H1 (cell line): ENCODE results near the gene NHSL2. TPM values are rescaled to one million over a fixed set of nuclear protein-coding genes. Genes with fewer than 3 reads are reported as not detected.
A peak's percentile ranks its signal among the peaks of the same experiment; 100 is the strongest.

ENCODE experiments used
- CTCF ChIA-PET: fragments of 300-600 bp; sonication (Branson Sonifier 250); formaldehyde crosslinking; loops from one replicate; lab custom pipeline; 2021; ENCODE audit not compliant: partially characterized antibody; lab: Charles Lee
- POLR2A ChIA-PET: fragments of 300-600 bp; sonication (Branson Sonifier 250); formaldehyde crosslinking; loops from one replicate; lab custom pipeline; 2021; ENCODE audit warnings: inconsistent platforms; ENCODE audit not compliant: partially characterized antibody; lab: Charles Lee
- DNase-seq, 2 experiments: peaks; one replicate each; pipeline versions ENCODE4 v3.0.0 to v3.0.0-alpha.2; 2010 to 2022; ENCODE audit warnings: low spot score in 2 of 2, low read depth in 1 of 2, mixed read lengths in 1 of 2
- FAIRE-seq: peaks from 2 replicates; lab custom pipeline; 2011; peaks lifted over from hg19 to GRCh38; lab: Jason Lieb, UNC
- H2AFZ ChIP-seq: 2 replicates; pipeline ENCODE4 v1.8.1; 2012; ENCODE audit warnings: low read length, inconsistent platforms
- H2AK5ac ChIP-seq: 2 replicates; pipeline ENCODE4 v1.6.1; 2013; ENCODE audit warnings: low read depth, low read length
- H2BK120ac ChIP-seq: replicated peaks from 2 replicates; pipeline ENCODE3; 2013; ENCODE audit warnings: low read depth, low read length, inconsistent platforms
- H2BK12ac ChIP-seq: 2 replicates; pipeline ENCODE4 v1.6.1; 2013; ENCODE audit warnings: low read depth, low read length
- H2BK15ac ChIP-seq: 2 replicates; pipeline ENCODE4 v1.6.1; 2013; ENCODE audit warnings: low read length
- H2BK20ac ChIP-seq: 2 replicates; pipeline ENCODE4 v1.6.1; 2013; ENCODE audit warnings: low read length
- H2BK5ac ChIP-seq: 2 replicates; pipeline ENCODE4 v1.6.1; 2013; ENCODE audit warnings: low read depth, low read length
- H3K14ac ChIP-seq: 2 replicates; pipeline ENCODE4 v1.6.1; 2013; ENCODE audit warnings: inconsistent platforms; ENCODE audit not compliant: insufficient read length
- H3K18ac ChIP-seq: 2 replicates; pipeline ENCODE4 v1.6.1; 2013; ENCODE audit warnings: low read length; ENCODE audit errors: extremely low read depth
- H3K23ac ChIP-seq: 2 replicates; pipeline ENCODE4 v1.6.1; 2013; ENCODE audit warnings: inconsistent platforms; ENCODE audit not compliant: insufficient read length
- H3K23me2 ChIP-seq: 2 replicates; pipeline ENCODE4 v1.6.1; 2013; ENCODE audit warnings: low read depth, low read length
- H3K27ac ChIP-seq: 2 replicates; pipeline ENCODE4 v1.6.1; 2011; ENCODE audit warnings: low read depth, low read length, inconsistent platforms
- H3K27me3 ChIP-seq, 4 experiments: replicated peaks in 1 of 4; 1 replicate in 1 of 4; 2 replicates in 3 of 4; pipeline versions ENCODE4 v1.6.1 to v1.8.1; 2011 to 2013; ENCODE audit warnings: low read length in 3 of 4, mild to moderate bottlenecking in 3 of 4, inconsistent platforms in 2 of 4, mixed read lengths in 2 of 4, moderate library complexity in 1 of 4; ENCODE audit not compliant: control insufficient read depth in 3 of 4, insufficient read depth in 3 of 4; ENCODE audit errors: extremely low read depth in 1 of 4
- H3K36me3 ChIP-seq, 4 experiments: 2 replicates each; pipeline versions ENCODE4 v1.6.1 to v1.8.1; 2011 to 2013; ENCODE audit warnings: mild to moderate bottlenecking in 4 of 4, low read length in 3 of 4, moderate library complexity in 2 of 4, control low read depth in 1 of 4, inconsistent platforms in 1 of 4; ENCODE audit not compliant: insufficient read depth in 4 of 4, control insufficient read depth in 2 of 4
- H3K4ac ChIP-seq: replicated peaks from 2 replicates; pipeline ENCODE3; 2013; ENCODE audit warnings: low read length, low read depth, mixed read lengths, inconsistent platforms; ENCODE audit not compliant: insufficient read length
- H3K4me1 ChIP-seq, 4 experiments: replicated peaks in 1 of 4; 1 replicate in 1 of 4; 2 replicates in 3 of 4; pipeline versions ENCODE4 v1.6.1 to v1.8.1; 2011 to 2013; ENCODE audit warnings: low read length in 3 of 4, inconsistent platforms in 2 of 4, mixed read lengths in 1 of 4; ENCODE audit not compliant: insufficient read depth in 4 of 4, control insufficient read depth in 3 of 4
- H3K4me2 ChIP-seq, 2 experiments: 2 replicates each; pipeline versions ENCODE4 v1.6.1 to v1.8.1; 2011 to 2013; ENCODE audit warnings: low read depth in 2 of 2, low read length in 2 of 2, control low read depth in 1 of 2, inconsistent platforms in 1 of 2, mild to moderate bottlenecking in 1 of 2; ENCODE audit not compliant: insufficient read depth in 1 of 2
- H3K4me3 ChIP-seq, 4 experiments: fragments of 200-600, 300-600 bp in 1 of 4; sonication (generic), shearing (Covaris generic), sonication (Bioruptor Twin) in 1 of 4; 2 replicates each; pipeline versions ENCODE4 v1.5.1 to v1.8.1; 2011 to 2016; ENCODE audit warnings: low read length in 4 of 4, low read depth in 3 of 4, control low read depth in 2 of 4, inconsistent platforms in 2 of 4, mild to moderate bottlenecking in 2 of 4, mixed read lengths in 1 of 4, moderate library complexity in 1 of 4; ENCODE audit not compliant: insufficient read depth in 2 of 4; ENCODE audit errors: extremely low read depth in 1 of 4
- H3K56ac ChIP-seq: replicated peaks from 2 replicates; pipeline ENCODE3; 2013; ENCODE audit warnings: low read depth, mild to moderate bottlenecking, mixed read lengths, low read length, inconsistent platforms; ENCODE audit not compliant: insufficient read length
- H3K79me1 ChIP-seq: 2 replicates; pipeline ENCODE4 v1.6.1; 2013; ENCODE audit warnings: low read depth, low read length, control low read depth
- H3K79me2 ChIP-seq, 2 experiments: 2 replicates each; pipeline versions ENCODE4 v1.6.1 to v1.8.1; 2012 to 2013; ENCODE audit warnings: low read length in 2 of 2, mild to moderate bottlenecking in 2 of 2, inconsistent platforms in 1 of 2; ENCODE audit not compliant: insufficient read depth in 2 of 2, control insufficient read depth in 1 of 2
- H3K9ac ChIP-seq, 4 experiments: replicated peaks in 1 of 4; 1 replicate in 1 of 4; 2 replicates in 3 of 4; pipeline versions ENCODE4 v1.6.1 to v1.8.1; 2011 to 2013; ENCODE audit warnings: low read depth in 3 of 4, low read length in 3 of 4, control low read depth in 2 of 4, mild to moderate bottlenecking in 2 of 4, moderate library complexity in 2 of 4, inconsistent platforms in 1 of 4; ENCODE audit errors: extremely low read depth in 1 of 4
- H3K9me3 ChIP-seq, 2 experiments: 2 replicates each; pipeline versions ENCODE4 v1.6.1 to v1.8.1; 2012 to 2013; ENCODE audit warnings: mild to moderate bottlenecking in 2 of 2, moderate library complexity in 2 of 2, control low read depth in 1 of 2, inconsistent platforms in 1 of 2, low read depth in 1 of 2, low read length in 1 of 2, mixed read lengths in 1 of 2; ENCODE audit not compliant: insufficient read depth in 2 of 2
- H4K20me1 ChIP-seq, 2 experiments: replicated peaks in 1 of 2; 2 replicates each; pipeline versions ENCODE3 to v1.8.1; 2011 to 2013; ENCODE audit warnings: inconsistent platforms in 2 of 2, low read length in 2 of 2, mild to moderate bottlenecking in 1 of 2; ENCODE audit not compliant: insufficient read depth in 2 of 2, control insufficient read depth in 1 of 2
- H4K5ac ChIP-seq: 2 replicates; pipeline ENCODE4 v1.6.1; 2013; ENCODE audit warnings: low read length, low read depth, mixed read lengths, inconsistent platforms; ENCODE audit not compliant: insufficient read length
- H4K8ac ChIP-seq: 2 replicates; pipeline ENCODE4 v1.8.0; 2013; ENCODE audit warnings: mild to moderate bottlenecking, moderate library complexity, low read length, inconsistent platforms; ENCODE audit not compliant: insufficient read depth; ENCODE audit errors: extremely low read depth
- H4K91ac ChIP-seq: replicated peaks from 2 replicates; pipeline ENCODE3; 2013; ENCODE audit warnings: low read length, mixed read lengths, inconsistent platforms; ENCODE audit not compliant: insufficient read length
- BRCA1 ChIP-seq: IDR thresholded peaks from 2 replicates; pipeline ENCODE4 v1.6.1; 2012; ENCODE audit warnings: low read depth, low read length, improper control_type of control experiment
- CEBPB ChIP-seq: IDR thresholded peaks from 2 replicates; pipeline ENCODE4 v1.6.1; 2012; ENCODE audit warnings: low read depth, low read length
- GABPA ChIP-seq: IDR thresholded peaks from 2 replicates; pipeline ENCODE4 v1.6.1; 2011; ENCODE audit warnings: mild to moderate bottlenecking, low read length, moderate library complexity, borderline replicate concordance; ENCODE audit not compliant: insufficient read depth
- KDM1A ChIP-seq: fragments of 200-600, 300-600 bp; sonication (generic); IDR thresholded peaks from 2 replicates; pipeline ENCODE4 v1.7.1; 2016; ENCODE audit warnings: mild to moderate bottlenecking, low read length, borderline replicate concordance
- TBP ChIP-seq: IDR thresholded peaks from 2 replicates; pipeline ENCODE4 v1.6.1; 2011; ENCODE audit warnings: low read depth, low read length, improper control_type of control experiment
- ZNF274 ChIP-seq: IDR thresholded peaks from 2 replicates; pipeline ENCODE4 v1.7.0; 2012; ENCODE audit warnings: low read length, borderline replicate concordance; ENCODE audit errors: extremely low read depth
- WGBS, 2 experiments: shearing (Covaris generic) in 1 of 2; methylation state at CpG; one replicate each; pipeline versions ENCODE4 v1.1.6 to v1.1.7; 2013 to 2015; ENCODE audit warnings: low lambda C conversion rate in 2 of 2, mixed read lengths in 2 of 2, inconsistent platforms in 1 of 2, low coverage in 1 of 2, missing lambda C conversion rate in 1 of 2; ENCODE audit not compliant: insufficient replicate concordance in 2 of 2, insufficient coverage in 1 of 2, insufficient read length in 1 of 2; ENCODE audit errors: extremely low coverage in 1 of 2, missing lambda C conversion rate in 1 of 2; 5-methylcytosine and 5-hydroxymethylcytosine counted together
- polyA plus RNA-seq, 7 experiments: library from polyadenylated mRNA; depleted of rRNA in 3 of 7; stranded (reverse) in 5 of 7; unstranded in 2 of 7; fragments of >200 nt in 5 of 7; fragments of 200-250 nt in 2 of 7; gene quantifications; 1 replicate in 5 of 7; 2 replicates in 1 of 7; 4 replicates in 1 of 7; pipeline versions ENCODE4 v1.2.1 to v1.2.3, GENCODE V29; 2011 to 2013; ENCODE audit warnings: missing spikeins in 2 of 7, mixed read lengths in 2 of 7
- total RNA-seq: library from RNA; stranded (reverse); fragmentation: NEBNext Ultra II Directional; extraction: Animal tissue kit (Norgen Biotek cat#: 25700); gene quantifications from 2 replicates; pipeline ENCODE4 v1.2.1, GENCODE V29; 2021

The NHSL2 gene
- total and polyA plus RNA-seq, 2 of the 8 experiments (the other 6 are each of a cell fraction or from before 2014, with no cell fraction given), result 3.7 to 7.2 TPM

DNA sequence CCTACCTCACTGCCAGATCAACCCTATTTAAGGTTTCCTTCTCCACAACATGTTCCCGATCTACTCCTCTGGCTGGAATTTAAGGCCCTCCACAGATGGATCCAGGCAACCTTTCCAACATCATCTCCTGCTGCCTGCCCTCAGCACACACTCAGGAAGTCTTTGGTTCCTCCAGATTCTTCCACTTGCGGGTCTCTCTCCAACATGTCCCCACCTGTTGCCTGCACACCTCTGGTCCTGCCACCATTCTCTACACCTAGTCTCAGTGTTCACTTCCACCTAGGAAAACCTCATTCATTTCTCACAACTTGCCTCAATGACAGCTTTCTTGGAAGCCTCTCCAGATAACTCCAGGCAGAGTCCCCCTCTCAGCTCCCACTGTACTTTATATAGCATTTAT is 140.9 kb downstream of the NHSL2 start:
- DNase-seq (no peak), FAIRE-seq (no peak)
- Histone ChIP-seq H3K79me2 (no peaks in the 10 kb centered on the region), H3K14ac (no peak overlapping the region), H4K5ac (peak overlapping the region; percentile 19), H3K27me3 (no peaks in the 10 kb centered on the region), H2AK5ac (no peak overlapping the region; the same call in 1 of the 2 replicates), H4K91ac (peak overlapping the region; percentile 73), H3K23ac (no peak overlapping the region), H3K36me3 (no peaks in the 10 kb centered on the region), H3K79me1 (no peaks in the 10 kb centered on the region), H3K23me2 (no peaks in the 10 kb centered on the region), H2AFZ (no peak overlapping the region), H2BK20ac (0 out of 2 replicates have a peak overlapping the region, but pooled peaks have one; percentile 48), H4K8ac (no peak overlapping the region), H2BK120ac (peak overlapping the region; percentile 67), H3K18ac (peak overlapping the region; percentile 78), H3K4me2 (no peak overlapping the region; a peak in 1 of 4 replicates), H3K9me3 (no peaks in the 10 kb centered on the region), H3K4me3 (no peak overlapping the region), H3K27ac (no peak overlapping the region), H3K56ac (no peak overlapping the region), H3K4ac (peak overlapping the region; percentile 7), H3K4me1 (peaks cover 2 to 19% (median 15%) of the 10 kb centered on the region in 4 experiments), H2BK12ac (peak overlapping the region; percentile 80; the same call in 1 of the 2 replicates), H3K9ac (no peak overlapping the region), H4K20me1 (no peaks in the 10 kb centered on the region), H2BK15ac (no peak overlapping the region), H2BK5ac (peak overlapping the region; percentile 66; the same call in 1 of the 2 replicates)
- 81% methylated on average over 2 of the region's 2 CpGs; no CpG with 5 or more reads in 1 of the 2 experiments for WGBS, 2 experiments
- ChIA-PET CTCF (interaction anchor here (1.1 kb wide), 1 partner anchor 79 kb away, joined by 3 read pairs; no protein-coding TSS in a partner anchor), POLR2A (no interaction called here)
- TF ChIP-seq BRCA1 (no peak), ZNF274 (no peak), GABPA (no peak), CEBPB (no peak), KDM1A (no peak), TBP (no peak)
